Thymus (tissue), 11 donors: ENCODE results near the gene GPATCH8. TPM values are rescaled to one million over a fixed set of nuclear protein-coding genes. Genes with fewer than 3 reads are reported as not detected.
"Not testable (repeated sequence)": the region's sequence is repeated elsewhere in the genome, so short reads cannot be mapped to it uniquely, and the experiment has no call there.

Experiments used
- DNase-seq, 9 donors: peaks; one replicate each; pipeline ENCODE4 v3.0.0-alpha.2; 2013; ENCODE audit warnings: low spot score in 9 of 9, low read depth in 6 of 9, missing footprints in 1 of 9
- H3K27ac ChIP-seq, 2 donors: one replicate each; pipeline ENCODE4 v1.5.1; 2013; ENCODE audit warnings: control low read depth in 1 of 2, low read depth in 1 of 2, low read length in 1 of 2, mild to moderate bottlenecking in 1 of 2, moderate library complexity in 1 of 2
- H3K27me3 ChIP-seq, 2 donors: one replicate each; pipeline ENCODE4 v1.5.1; 2013; ENCODE audit warnings: low read length in 1 of 2; ENCODE audit not compliant: control insufficient read depth in 2 of 2, insufficient read depth in 1 of 2
- H3K36me3 ChIP-seq, 2 donors: one replicate each; pipeline ENCODE4 v1.5.1; 2013; ENCODE audit warnings: low read length in 1 of 2, mild to moderate bottlenecking in 1 of 2, moderate library complexity in 1 of 2; ENCODE audit not compliant: control insufficient read depth in 2 of 2, insufficient read depth in 2 of 2
- H3K4me1 ChIP-seq, 2 donors: one replicate each; pipeline ENCODE4 v1.5.1; 2013; ENCODE audit warnings: low read length in 2 of 2; ENCODE audit not compliant: control insufficient read depth in 2 of 2, insufficient read depth in 2 of 2
- H3K4me3 ChIP-seq, 2 donors: one replicate each; pipeline ENCODE4 v1.5.1; 2013; ENCODE audit warnings: low read length in 2 of 2, control low read depth in 1 of 2, mild to moderate bottlenecking in 1 of 2
- H3K9me3 ChIP-seq, 2 donors: one replicate each; pipeline ENCODE4 v1.5.1; 2013; ENCODE audit warnings: low read length in 1 of 2, mild to moderate bottlenecking in 1 of 2; ENCODE audit not compliant: control insufficient read depth in 2 of 2, insufficient read depth in 1 of 2
- whole genome bisulfite sequencing: extraction: QIAGEN DNeasy Blood & Tissue Kit; methylation state at CpG from one replicate; pipeline ENCODE4 v1.1.7; 2013; 5-methylcytosine and 5-hydroxymethylcytosine counted together
- polyA plus RNA-seq: library from polyadenylated mRNA; stranded (reverse); fragments of 200-250 nt; gene quantifications from one replicate; pipeline ENCODE4 v1.2.3, GENCODE V29; 2013
- total RNA-seq: library from RNA; stranded (reverse); fragments of 120-200 nt; gene quantifications from one replicate; pipeline ENCODE4 v1.2.4, GENCODE V29; 2013
- donor health status: healthy.

Gene GPATCH8
- total and polyA plus RNA-seq, 2 donors: 11.1 to 12.7 TPM

DNA sequence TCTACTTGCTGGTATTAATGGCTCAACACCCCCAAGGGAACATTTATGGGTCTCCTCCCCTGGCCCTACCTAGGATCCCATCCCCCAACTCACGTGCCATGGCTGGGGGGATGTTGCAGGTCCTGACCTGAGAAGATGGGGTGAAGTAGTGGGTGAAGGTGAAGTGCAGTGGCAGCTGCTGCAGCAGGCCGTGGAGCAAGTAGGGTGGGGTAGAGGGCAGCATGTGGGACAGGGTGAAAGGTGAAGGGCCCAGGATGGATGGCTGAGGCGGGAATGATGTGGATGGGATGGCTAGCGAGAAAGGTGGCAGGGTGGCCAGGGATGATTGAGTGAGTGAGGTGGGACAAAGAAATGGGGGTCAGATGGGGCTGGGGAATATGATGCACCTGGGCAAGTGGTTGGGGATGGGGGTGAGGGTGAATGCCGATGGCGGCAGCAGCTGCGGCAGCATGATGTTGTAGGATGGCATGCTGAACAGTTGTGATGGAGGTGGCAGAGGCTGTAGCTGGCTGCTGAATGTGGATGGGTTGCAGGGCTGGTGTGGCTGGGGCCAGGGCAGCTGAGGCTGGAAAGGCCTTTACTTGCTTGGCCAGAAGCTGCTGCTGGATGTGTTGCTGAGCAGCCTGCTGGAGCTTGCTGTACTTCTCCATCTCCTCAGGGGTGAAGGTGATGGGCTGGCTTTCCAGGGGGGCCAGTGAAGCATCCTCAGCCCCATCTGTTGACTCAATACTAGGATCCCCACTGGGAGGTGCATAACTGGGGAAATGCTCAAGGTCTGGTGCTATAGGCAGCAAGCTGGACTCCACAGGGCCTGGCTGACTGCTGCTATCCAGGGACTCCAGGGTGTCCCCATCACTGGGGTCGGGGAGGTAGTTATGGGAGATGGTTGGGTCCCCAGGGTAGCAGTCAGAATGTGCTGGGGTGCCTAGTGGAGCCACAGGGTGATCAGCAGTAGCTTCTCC lies 105.4 kb downstream of the GPATCH8 start:
- 97% methylated on average over 8 of the region's 8 CpGs for WGBS
- H3K27ac ChIP-seq: no peak overlapping the region
- H3K4me3 ChIP-seq: no peak overlapping the region
- H3K9me3 ChIP-seq: no peaks in the 10 kb centered on the region
- H3K4me1 ChIP-seq: no peaks in the 10 kb centered on the region
- no peak for DNase-seq
- H3K36me3 ChIP-seq: peaks cover 46 to 52% of the 10 kb centered on the region in 2 donors
- no peaks in the 10 kb centered on the region for H3K27me3 ChIP-seq

DNA sequence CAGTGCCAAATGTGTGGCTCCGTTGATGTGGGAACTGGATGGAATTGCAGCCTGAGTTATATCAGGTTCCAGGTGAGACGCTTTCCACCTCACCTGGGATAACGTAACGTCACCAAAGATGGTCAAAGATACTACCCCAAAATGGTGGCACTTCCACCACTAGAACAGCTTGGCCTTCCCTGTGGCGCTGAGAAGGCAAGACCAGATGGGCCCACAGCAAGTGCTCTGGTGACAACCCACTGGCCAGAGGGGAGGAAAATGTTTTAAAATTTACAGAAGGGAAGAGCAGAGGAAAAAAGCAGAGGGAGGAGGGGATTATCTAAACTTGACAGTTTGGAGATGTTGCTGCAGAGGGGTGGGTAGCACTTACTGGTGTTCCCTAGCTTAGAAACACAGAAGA lies 106.3 kb downstream of the GPATCH8 start:
- 98% methylated on average over 5 of the region's 5 CpGs for WGBS
- no peaks in the 10 kb centered on the region for H3K27me3 ChIP-seq
- no peak overlapping the region for H3K4me3 ChIP-seq
- H3K4me1 ChIP-seq: no peaks in the 10 kb centered on the region
- H3K9me3 ChIP-seq: no peaks in the 10 kb centered on the region
- no peak overlapping the region for H3K27ac ChIP-seq
- DNase-seq: no peak
- H3K36me3 ChIP-seq: peaks cover 41 to 45% of the 10 kb centered on the region in 2 donors

DNA sequence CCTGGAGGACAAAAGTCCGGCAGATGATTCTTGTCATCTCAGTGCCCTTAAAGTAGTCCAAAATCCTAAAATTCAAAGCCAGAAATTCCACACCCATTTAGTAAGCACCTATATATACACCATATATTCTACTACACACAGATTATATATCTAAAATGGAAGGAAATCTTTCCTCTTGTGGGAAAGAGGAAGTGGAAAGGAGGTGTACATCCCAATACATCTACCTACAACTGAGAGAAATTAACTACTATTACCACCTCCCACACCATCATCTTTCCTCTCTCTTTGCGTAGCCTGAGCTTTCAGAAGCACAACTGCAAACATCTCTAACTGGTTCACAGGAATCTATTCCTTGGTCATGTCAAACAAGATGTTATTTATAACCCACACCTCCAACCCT lies 108.4 kb downstream of the GPATCH8 start:
- DNase-seq: no peak
- no peak overlapping the region for H3K27ac ChIP-seq
- H3K4me3 ChIP-seq: no peak overlapping the region
- H3K4me1 ChIP-seq: no peaks in the 10 kb centered on the region
- WGBS: 98% methylated on average over 2 of the region's 2 CpGs
- no peaks in the 10 kb centered on the region for H3K27me3 ChIP-seq
- H3K36me3 ChIP-seq: peaks cover 27 to 28% of the 10 kb centered on the region in 2 donors
- no peaks in the 10 kb centered on the region for H3K9me3 ChIP-seq

DNA sequence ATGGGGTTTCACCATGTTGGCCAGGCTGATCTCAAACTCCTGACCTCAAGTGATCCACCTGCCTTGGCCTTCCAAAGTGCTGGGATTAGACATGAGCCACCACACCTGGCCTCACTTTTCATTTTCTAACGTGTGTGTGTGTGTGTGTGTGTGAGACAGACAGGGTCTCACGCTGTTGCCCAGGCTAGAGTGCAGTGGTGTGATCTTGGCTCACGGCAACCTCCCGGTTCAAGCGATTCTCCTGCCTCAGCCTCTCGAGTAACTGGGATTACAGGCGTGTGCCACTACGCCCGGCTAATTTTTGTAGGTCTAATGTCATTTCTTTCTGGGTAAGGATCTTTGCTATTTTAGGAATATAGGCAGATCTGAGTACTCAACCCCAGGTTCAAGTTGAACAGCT lies 109.1 kb downstream of the GPATCH8 start:
- DNase-seq, H3K27me3 ChIP-seq, H3K4me3 ChIP-seq, H3K4me1 ChIP-seq, H3K9me3 ChIP-seq, H3K27ac ChIP-seq: not testable (repeated sequence)
- WGBS: 98% methylated on average over 9 of the region's 9 CpGs
- peaks cover 20% of the 10 kb centered on the region in 2 donors for H3K36me3 ChIP-seq

DNA sequence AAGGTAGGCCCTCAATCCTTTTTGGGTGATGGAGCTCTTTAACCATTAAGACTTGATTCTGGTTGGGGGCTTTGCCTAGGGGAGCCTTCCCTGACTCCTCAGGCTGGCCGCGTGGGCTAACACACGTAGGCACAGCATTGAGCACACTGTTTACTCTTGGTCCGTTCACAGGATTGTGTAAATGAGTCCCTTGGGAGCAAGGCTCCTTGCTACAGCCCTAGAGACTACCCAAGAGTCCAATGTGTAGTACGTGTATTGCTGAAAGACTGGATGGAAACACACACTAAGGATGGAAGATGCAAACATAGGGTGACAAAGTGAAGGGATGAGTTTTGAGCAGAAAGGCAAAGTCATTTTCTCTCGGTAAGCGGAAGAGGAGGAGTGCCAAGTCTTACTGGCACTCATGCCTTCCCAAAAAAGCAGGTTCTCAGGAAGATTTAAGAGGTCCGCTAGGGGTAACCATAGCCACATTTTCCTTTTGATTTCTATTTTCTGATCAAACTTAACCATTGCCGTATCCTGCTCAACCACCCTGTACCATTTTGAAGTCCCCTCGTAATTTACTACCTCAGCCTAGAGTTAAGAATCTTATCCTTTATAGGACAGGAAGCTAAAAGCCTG lies 112.8 kb downstream of the GPATCH8 start:
- peaks cover 8 to 17% of the 10 kb centered on the region in 2 donors for H3K27me3 ChIP-seq
- H3K9me3 ChIP-seq: peaks cover 0 to 5% of the 10 kb centered on the region in 2 donors
- WGBS: 89% methylated on average over 10 of the region's 10 CpGs
- no peak overlapping the region for H3K27ac ChIP-seq
- H3K4me1 ChIP-seq: peaks cover 6 to 11% of the 10 kb centered on the region in 2 donors
- DNase-seq: no peak
- no peak overlapping the region for H3K4me3 ChIP-seq
- no peaks in the 10 kb centered on the region for H3K36me3 ChIP-seq

DNA sequence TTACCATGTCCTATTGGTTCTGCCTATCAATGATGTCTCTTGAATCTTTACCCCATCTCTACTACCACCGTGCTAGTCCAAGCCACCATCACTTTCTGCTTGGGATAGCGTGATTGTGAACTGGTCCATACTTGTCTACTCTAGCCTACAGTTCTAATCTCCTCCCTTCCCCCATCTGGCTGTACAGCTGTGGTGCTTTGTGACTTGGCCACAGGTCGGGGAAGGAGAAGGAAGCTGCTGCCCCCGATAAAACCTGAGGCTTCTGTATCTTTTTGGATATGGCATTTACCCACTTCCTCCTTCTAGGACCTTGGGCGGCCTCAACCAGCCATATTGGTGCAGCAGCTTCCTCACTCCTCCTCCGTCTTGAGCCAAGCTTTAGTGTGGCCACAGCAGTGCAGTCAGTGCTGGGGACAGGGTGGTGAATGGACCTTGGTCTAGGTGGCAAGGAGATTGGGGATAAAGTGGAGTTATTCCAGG lies 113.4 kb downstream of the GPATCH8 start:
- H3K4me3 ChIP-seq: no peak overlapping the region
- 17% methylated on average over 6 of the region's 6 CpGs for WGBS
- H3K4me1 ChIP-seq: peaks cover 6 to 15% of the 10 kb centered on the region in 2 donors
- peaks cover 0 to 5% of the 10 kb centered on the region in 2 donors for H3K9me3 ChIP-seq
- DNase-seq: no peak
- no peak overlapping the region for H3K27ac ChIP-seq
- H3K36me3 ChIP-seq: no peaks in the 10 kb centered on the region
- H3K27me3 ChIP-seq: peaks cover 9 to 23% of the 10 kb centered on the region in 2 donors

DNA sequence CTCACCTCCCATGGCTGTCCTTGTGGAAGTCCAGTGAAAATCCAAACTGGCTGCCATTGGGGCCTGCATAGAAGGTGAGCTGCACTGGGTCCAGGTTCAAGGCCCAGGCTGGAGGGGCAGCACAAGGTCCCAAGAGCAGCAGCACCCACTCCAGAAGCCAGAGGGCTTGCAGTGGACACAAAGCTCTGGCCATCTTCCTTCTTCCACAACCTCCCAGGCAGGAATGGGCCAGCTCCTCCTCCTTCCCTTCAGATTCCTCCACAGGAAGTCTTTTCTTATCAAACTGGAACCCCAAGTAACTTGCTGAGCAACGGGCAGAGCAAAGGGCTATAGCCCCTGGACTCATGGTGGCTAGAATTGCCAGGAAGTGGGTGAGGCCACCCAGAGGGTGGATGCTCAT lies 113.9 kb downstream of the GPATCH8 start, which contains the start of gene ITGA2B:
ITGA2B (minus strand) TSS at position 369 of the 400 bp plus-strand sequence; CDS start at position 193, 176 bp downstream.
- Histone ChIP-seq H3K36me3 (no peaks in the 10 kb centered on the region), H3K4me1 (peaks cover 6 to 20% of the 10 kb centered on the region in 2 donors), H3K9me3 (peaks cover 0 to 5% of the 10 kb centered on the region in 2 donors), H3K27ac (no peak within 1 kb of the TSS), H3K4me3 (no peak within 1 kb of the TSS), H3K27me3 (peaks cover 11 to 28% of the 10 kb centered on the region in 2 donors)
- 9% methylated on average over 1 of the region's 1 CpG for WGBS
- DNase-seq: no peak

DNA sequence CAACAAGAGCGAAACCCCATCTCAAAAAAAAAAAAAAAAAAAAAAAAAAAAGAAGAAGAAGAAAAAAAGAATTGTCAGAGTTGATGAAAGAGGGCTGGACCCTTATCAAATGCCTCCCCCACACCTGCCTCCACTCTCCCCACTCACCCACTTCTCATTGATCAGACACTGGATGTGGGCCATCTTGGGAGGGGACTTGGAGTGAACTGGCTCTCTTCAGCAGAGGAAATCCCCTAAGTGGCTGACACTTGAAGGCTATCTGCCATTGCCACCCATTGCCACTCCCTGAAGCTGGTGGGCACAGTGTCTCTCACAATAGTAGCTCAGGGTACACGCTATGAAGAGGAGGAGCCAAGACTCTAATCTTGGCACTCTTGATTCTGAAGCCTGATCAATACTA lies 115.4 kb downstream of the GPATCH8 start:
- Histone ChIP-seq H3K4me1 (peaks cover 6 to 21% of the 10 kb centered on the region in 2 donors), H3K9me3 (peaks cover 0 to 5% of the 10 kb centered on the region in 2 donors), H3K27me3 (peaks cover 19 to 42% of the 10 kb centered on the region in 2 donors), H3K27ac (no peak overlapping the region), H3K36me3 (no peaks in the 10 kb centered on the region), H3K4me3 (no peak overlapping the region)
- DNase-seq: no peak
- WGBS: 97% methylated on average over 2 of the region's 2 CpGs

DNA sequence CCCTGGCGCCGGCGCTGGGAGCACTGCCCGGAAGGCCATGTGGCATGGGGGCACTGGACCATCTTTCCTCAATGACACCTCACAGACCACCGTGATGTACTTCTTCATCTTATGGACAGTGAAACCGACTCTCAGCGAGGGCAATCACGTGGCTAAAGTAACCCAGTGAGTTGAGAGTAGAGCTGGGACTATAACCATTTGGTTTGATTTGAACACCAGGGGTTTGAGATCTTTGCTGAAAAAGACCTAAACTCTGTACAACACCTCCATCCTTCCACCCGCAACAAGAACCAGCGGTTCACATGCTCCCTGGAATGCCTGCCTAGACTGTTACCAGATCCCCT lies 117.1 kb downstream of the GPATCH8 start:
- DNase-seq: no peak
- no peak overlapping the region for H3K4me3 ChIP-seq
- 67% methylated on average over 10 of the region's 10 CpGs for WGBS
- H3K27me3 ChIP-seq: peaks cover 19 to 53% of the 10 kb centered on the region in 2 donors
- H3K27ac ChIP-seq: no peak overlapping the region
- H3K4me1 ChIP-seq: peaks cover 6 to 21% of the 10 kb centered on the region in 2 donors
- H3K9me3 ChIP-seq: peaks cover 0 to 5% of the 10 kb centered on the region in 2 donors
- H3K36me3 ChIP-seq: no peaks in the 10 kb centered on the region
